H1 (cell line): ENCODE results near the gene RCAN2. TPM values are rescaled to one million over a fixed set of nuclear protein-coding genes. Genes with fewer than 3 reads are reported as not detected.

Experiments
- MAFK ChIP-seq: IDR thresholded peaks from 2 replicates; pipeline ENCODE4 v1.6.1; 2012; ENCODE audit warnings: low read depth, mild to moderate bottlenecking, improper control_type of control experiment, low read length
- POU5F1 ChIP-seq: IDR thresholded peaks from 2 replicates; pipeline ENCODE4 v1.6.1; 2011; ENCODE audit warnings: low read depth, mild to moderate bottlenecking, low read length, moderate library complexity
- RBBP5 ChIP-seq: IDR thresholded peaks from 2 replicates; pipeline ENCODE4 v1.7.1; 2012; ENCODE audit warnings: low read depth, mild to moderate bottlenecking, inconsistent platforms, low read length, moderate library complexity, borderline replicate concordance
- SAP30 ChIP-seq: fragments of 300-600 bp; sonication (generic); IDR thresholded peaks from 2 replicates; pipeline ENCODE4 v1.7.1; 2012; ENCODE audit warnings: low read length, moderate library complexity, mild to moderate bottlenecking, inconsistent platforms; ENCODE audit not compliant: insufficient read depth, insufficient replicate concordance
- SIX5 ChIP-seq: IDR thresholded peaks from 2 replicates; pipeline ENCODE4 v1.6.1; 2011; ENCODE audit warnings: mild to moderate bottlenecking, low read depth, low read length
- TAF1 ChIP-seq: IDR thresholded peaks from 2 replicates; pipeline ENCODE4 v1.6.1; 2011; ENCODE audit warnings: mild to moderate bottlenecking, low read depth, low read length
- polyA plus RNA-seq, 7 experiments: library from polyadenylated mRNA; depleted of rRNA in 3 of 7; stranded (reverse) in 5 of 7; unstranded in 2 of 7; fragments of >200 nt in 5 of 7; fragments of 200-250 nt in 2 of 7; gene quantifications; 1 replicate in 5 of 7; 2 replicates in 1 of 7; 4 replicates in 1 of 7; pipeline versions ENCODE4 v1.2.1 to v1.2.3, GENCODE V29; 2011 to 2013; ENCODE audit warnings: missing spikeins in 2 of 7, mixed read lengths in 2 of 7
- total RNA-seq: library from RNA; stranded (reverse); fragmentation: NEBNext Ultra II Directional; extraction: Animal tissue kit (Norgen Biotek cat#: 25700); gene quantifications from 2 replicates; pipeline ENCODE4 v1.2.1, GENCODE V29; 2021

The RCAN2 gene
- total and polyA plus RNA-seq, 2 of the 8 experiments (the other 6 are each of a cell fraction or from before 2014, with no cell fraction given): 5.0 to 8.5 TPM

GRCh38 chr6:46218457-46218856 lies 272.8 kb downstream of the RCAN2 start (continued):
- no peak for TF ChIP-seq SIX5
- TF ChIP-seq POU5F1: no peak
- TF ChIP-seq MAFK: no peak
- no peak for TF ChIP-seq RBBP5
- TF ChIP-seq TAF1: no peak
- TF ChIP-seq SAP30: no peak
